Activated naive CD4-positive, alpha-beta T cell (primary cell): ENCODE data around the gene OR2A12.
"Not testable (repeated sequence)": the region's sequence is repeated elsewhere in the genome, so short reads cannot be mapped to it uniquely, and the experiment has no call there.

Experiments used
- DNase-seq, 4 experiments: peaks; one replicate each; lab custom pipeline; 2025; lab: John Stamatoyannopoulos, UW

The OR2A12 gene

GRCh38 chr7:144118341-144118740, 32.3 kb downstream of the OR2A12 start:
- no peak for DNase-seq

- no peak for DNase-seq
Observed at GRCh38 chr7:144122876-144123275, 36.8 kb downstream of the OR2A12 start, which contains the start of gene OR2A14. OR2A14 (plus strand) TSS chr7:144123176; CDS start chr7:144129113, 5,937 bp downstream.

GRCh38 chr7:144127714-144128334, 41.7 kb downstream of the OR2A12 start:
- peak; percentile 74 to 92 (median 82) for DNase-seq

GRCh38 chr7:144129601-144130000, 43.5 kb downstream of the OR2A12 start:
- not testable (repeated sequence) for DNase-seq

- no peak for DNase-seq
Observed at GRCh38 chr7:144130730-144131129, 44.7 kb downstream of the OR2A12 start.

GRCh38 chr7:144132262-144132661, 46.2 kb downstream of the OR2A12 start:
- no peak for DNase-seq

GRCh38 chr7:144133307-144133706, 47.2 kb downstream of the OR2A12 start:
- no peak for DNase-seq

- DNase-seq: no peak
Observed at GRCh38 chr7:144134116-144134515, 48.0 kb downstream of the OR2A12 start.

GRCh38 chr7:144137501-144137900, 51.4 kb downstream of the OR2A12 start:
- no peak for DNase-seq

GRCh38 chr7:144142187-144142586, 56.1 kb downstream of the OR2A12 start:
- DNase-seq: no peak

- no peak for DNase-seq
Observed at GRCh38 chr7:144144426-144144825, 58.3 kb downstream of the OR2A12 start.

- DNase-seq: no peak
Observed at GRCh38 chr7:144148224-144148827, 62.2 kb downstream of the OR2A12 start.
